ENCODE data around the gene SYPL1.

DNA sequence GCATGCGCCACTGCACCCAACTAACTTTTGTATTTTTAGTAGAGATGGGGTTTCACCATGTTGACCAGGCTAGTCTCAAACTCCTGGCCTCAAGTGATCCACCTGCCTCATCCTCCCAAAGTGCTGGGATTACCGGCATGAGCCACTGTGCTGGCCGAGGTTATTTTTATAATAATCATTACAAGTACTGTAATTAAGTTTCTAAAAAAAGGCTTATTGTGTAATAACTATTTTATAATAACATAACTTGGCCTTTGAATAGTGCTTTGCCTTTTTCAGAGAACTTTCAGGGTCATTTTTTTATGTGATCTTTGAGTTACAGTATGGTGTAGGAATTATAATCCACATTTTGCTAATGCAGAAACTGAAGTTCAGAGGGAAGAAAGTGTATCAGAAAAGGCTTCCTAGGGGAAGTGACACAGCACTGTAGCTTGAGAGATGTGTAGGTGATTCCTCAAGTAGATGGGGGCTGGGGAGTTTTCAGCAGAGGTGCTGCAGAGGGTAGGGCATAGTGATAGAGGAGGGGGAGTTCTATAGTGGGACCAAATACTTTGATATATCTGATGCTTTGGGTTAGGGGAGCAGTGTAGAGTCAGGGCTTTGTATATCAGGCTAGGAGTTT lies 9.2 kb upstream of the SYPL1 start:
- TF ChIP-seq EP300 (IDR thresholded peaks at IDR 0.05; ENCODE audit: borderline replicate concordance) = no peak
- TF ChIP-seq TAF1 (IDR thresholded peaks at IDR 0.05; ENCODE audit: low read depth) = no peak
- TF ChIP-seq CEBPB (IDR thresholded peaks at IDR 0.05) = no peak
- TF ChIP-seq USF1 (IDR thresholded peaks at IDR 0.05) = no peak
- no peak for TF ChIP-seq YY1 (IDR thresholded peaks at IDR 0.05; ENCODE audit: low read depth)
- no peak for TF ChIP-seq REST (IDR thresholded peaks at IDR 0.05; ENCODE audit: low read depth)
- TF ChIP-seq NFIC (IDR thresholded peaks at IDR 0.05) = no peak
- no peak for TF ChIP-seq TCF12 (IDR thresholded peaks at IDR 0.05; ENCODE audit: low read depth)
- no peak for TF ChIP-seq FOXM1 (IDR thresholded peaks at IDR 0.05; ENCODE audit: borderline replicate concordance, low read depth)
- no peak for TF ChIP-seq TEAD4 (IDR thresholded peaks at IDR 0.05)
- TF ChIP-seq RAD21 (IDR thresholded peaks at IDR 0.05; ENCODE audit: low read depth) = no peak

Measured in Ishikawa (cell line).